OCI-LY1 (cell line): ENCODE measurements around the gene KIF2B.

ENCODE experiments used
- H2AFZ ChIP-seq: fragments of 200-600 bp; sonication (generic), shearing (Covaris generic); 2 replicates; pipeline ENCODE4 v1.6.0; 2014; ENCODE audit warnings: antibody characterized with exemption, mild to moderate bottlenecking, low read length
- H3F3A ChIP-seq: fragments of 200-600 bp; sonication (generic), shearing (Covaris generic); 2 replicates; pipeline ENCODE4 v1.6.0; 2014; ENCODE audit warnings: mild to moderate bottlenecking, antibody characterized with exemption, low read length, moderate library complexity; ENCODE audit not compliant: insufficient read depth
- H3K27ac ChIP-seq: fragments of 200-600 bp; sonication (generic); 2 replicates; pipeline ENCODE4 v1.5.1; 2014; ENCODE audit warnings: low read length, mixed run types, mild to moderate bottlenecking, low read depth; ENCODE audit not compliant: poor library complexity, severe bottlenecking
- H3K27me3 ChIP-seq: fragments of 200-600 bp; sonication (generic); 2 replicates; pipeline ENCODE4 v1.6.0; 2014; ENCODE audit warnings: antibody characterized with exemption, mild to moderate bottlenecking, low read length, moderate library complexity; ENCODE audit not compliant: insufficient read depth
- H3K36me3 ChIP-seq: fragments of 200-600 bp; sonication (generic); 2 replicates; pipeline ENCODE4 v1.6.1; 2014; ENCODE audit warnings: mild to moderate bottlenecking, antibody characterized with exemption, low read length, moderate library complexity, mixed read lengths; ENCODE audit not compliant: insufficient read depth
- H3K4me1 ChIP-seq: fragments of 200-600 bp; sonication (generic); 2 replicates; pipeline ENCODE4 v1.5.1; 2014; ENCODE audit warnings: mild to moderate bottlenecking, low read length, moderate library complexity; ENCODE audit not compliant: insufficient read depth, severe bottlenecking
- H3K4me2 ChIP-seq: fragments of 200-600 bp; sonication (generic), shearing (Covaris generic); 2 replicates; pipeline ENCODE4 v1.6.1; 2014; ENCODE audit warnings: low read length
- H3K4me3 ChIP-seq: fragments of 200-600 bp; sonication (generic); 2 replicates; pipeline ENCODE4 v1.5.1; 2014; ENCODE audit warnings: low read length, low read depth, mild to moderate bottlenecking, mixed read lengths; ENCODE audit not compliant: poor library complexity, severe bottlenecking
- H3K79me2 ChIP-seq: fragments of 200-600 bp; shearing (Covaris generic); 2 replicates; pipeline ENCODE4 v1.6.1; 2016; ENCODE audit warnings: mixed run types, low read length, mixed read lengths; ENCODE audit not compliant: insufficient read depth
- H3K9ac ChIP-seq: fragments of 200-600 bp; sonication (generic), shearing (Covaris generic); 2 replicates; pipeline ENCODE4 v1.6.1; 2014; ENCODE audit warnings: mild to moderate bottlenecking, low read length, mixed read lengths
- H3K9me2 ChIP-seq: fragments of 200-600 bp; sonication (generic), shearing (Covaris generic); 2 replicates; pipeline ENCODE4 v1.6.1; 2014; ENCODE audit warnings: low read depth, mild to moderate bottlenecking, low read length, mixed read lengths
- H3K9me3 ChIP-seq: fragments of 200-600 bp; shearing (Covaris generic); 2 replicates; pipeline ENCODE4 v1.6.1; 2014; ENCODE audit warnings: low read length, mixed read lengths
- H4K20me1 ChIP-seq: fragments of 200-600 bp; sonication (generic), shearing (Covaris generic); 2 replicates; pipeline ENCODE4 v1.6.0; 2016; ENCODE audit warnings: mild to moderate bottlenecking, low read length; ENCODE audit not compliant: insufficient read depth
- EZH2 ChIP-seq: fragments of 200-600 bp; sonication (generic), shearing (Covaris generic); IDR thresholded peaks from 2 replicates; pipeline ENCODE4 v1.8.0; 2017; ENCODE audit warnings: borderline replicate concordance, mixed run types, mild to moderate bottlenecking, antibody characterized with exemption, low read length, moderate library complexity, mixed read lengths
- TF ChIP-seq, protein P1 (sequence below): fragments of 200-600 bp; sonication (generic), shearing (Covaris generic); IDR thresholded peaks from 2 replicates; pipeline ENCODE4 v1.5.1; 2017; ENCODE audit warnings: mild to moderate bottlenecking, antibody characterized with exemption, low read length, moderate library complexity, mixed read lengths

The KIF2B gene

DNA sequence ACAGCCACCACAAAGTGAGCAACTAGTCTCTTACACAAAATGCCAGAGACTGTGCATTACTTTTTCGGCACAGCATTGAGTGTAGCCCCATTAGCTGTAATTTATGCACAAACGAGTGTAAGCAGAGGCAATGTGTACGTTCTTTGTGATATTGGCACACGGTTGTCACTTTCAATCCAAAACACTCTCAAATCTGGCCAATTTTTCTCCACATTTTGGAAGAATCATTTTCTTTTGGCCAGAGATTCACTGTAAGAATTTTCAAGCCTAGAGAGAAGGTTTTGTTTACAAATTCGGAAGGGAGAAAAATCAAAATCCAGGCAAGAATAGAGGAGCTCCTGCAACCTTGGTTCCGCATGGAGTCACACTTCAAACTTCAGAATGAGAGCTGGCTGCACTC is 15.4 kb upstream of the KIF2B start:
- no peaks in the 10 kb centered on the region for H3K36me3 ChIP-seq
- H3K4me1 ChIP-seq, result no peaks in the 10 kb centered on the region
- TF ChIP-seq EZH2, result no peak
- TF ChIP-seq, protein P1, sequence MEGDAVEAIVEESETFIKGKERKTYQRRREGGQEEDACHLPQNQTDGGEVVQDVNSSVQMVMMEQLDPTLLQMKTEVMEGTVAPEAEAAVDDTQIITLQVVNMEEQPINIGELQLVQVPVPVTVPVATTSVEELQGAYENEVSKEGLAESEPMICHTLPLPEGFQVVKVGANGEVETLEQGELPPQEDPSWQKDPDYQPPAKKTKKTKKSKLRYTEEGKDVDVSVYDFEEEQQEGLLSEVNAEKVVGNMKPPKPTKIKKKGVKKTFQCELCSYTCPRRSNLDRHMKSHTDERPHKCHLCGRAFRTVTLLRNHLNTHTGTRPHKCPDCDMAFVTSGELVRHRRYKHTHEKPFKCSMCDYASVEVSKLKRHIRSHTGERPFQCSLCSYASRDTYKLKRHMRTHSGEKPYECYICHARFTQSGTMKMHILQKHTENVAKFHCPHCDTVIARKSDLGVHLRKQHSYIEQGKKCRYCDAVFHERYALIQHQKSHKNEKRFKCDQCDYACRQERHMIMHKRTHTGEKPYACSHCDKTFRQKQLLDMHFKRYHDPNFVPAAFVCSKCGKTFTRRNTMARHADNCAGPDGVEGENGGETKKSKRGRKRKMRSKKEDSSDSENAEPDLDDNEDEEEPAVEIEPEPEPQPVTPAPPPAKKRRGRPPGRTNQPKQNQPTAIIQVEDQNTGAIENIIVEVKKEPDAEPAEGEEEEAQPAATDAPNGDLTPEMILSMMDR, result no peak
- no peaks in the 10 kb centered on the region for H3F3A ChIP-seq
- no peak overlapping the region for H3K9ac ChIP-seq
- no peaks in the 10 kb centered on the region for H3K27me3 ChIP-seq
- H3K4me3 ChIP-seq, result no peak overlapping the region
- no peaks in the 10 kb centered on the region for H3K9me2 ChIP-seq
- H3K79me2 ChIP-seq, result no peaks in the 10 kb centered on the region
- H3K4me2 ChIP-seq, result no peak overlapping the region
- no peaks in the 10 kb centered on the region for H3K9me3 ChIP-seq
- no peak overlapping the region for H2AFZ ChIP-seq
- no peaks in the 10 kb centered on the region for H4K20me1 ChIP-seq
- H3K27ac ChIP-seq, result no peak overlapping the region

DNA sequence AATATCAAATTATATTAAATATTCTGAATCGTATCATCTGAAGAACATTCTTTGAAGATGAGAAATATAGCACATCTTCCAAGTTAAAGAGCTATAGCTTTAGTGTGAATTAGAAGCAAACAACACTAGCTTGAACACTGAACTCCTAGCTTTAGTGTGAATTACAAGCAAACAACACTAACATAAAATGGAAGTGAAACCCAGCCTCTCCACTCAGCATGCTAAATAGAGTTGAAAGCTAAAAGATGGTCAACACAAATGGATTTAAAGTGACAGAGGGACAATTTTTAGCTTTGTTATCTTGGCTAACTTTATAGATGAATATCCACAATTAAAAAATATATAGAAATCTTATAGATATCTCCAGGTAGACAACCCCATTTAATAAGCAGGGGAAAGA is 4.5 kb upstream of the KIF2B start:
- Histone ChIP-seq H3F3A (no peaks in the 10 kb centered on the region), H3K4me3 (no peak overlapping the region), H2AFZ (no peak overlapping the region), H3K4me1 (no peaks in the 10 kb centered on the region), H3K27ac (no peak overlapping the region), H3K9ac (no peak overlapping the region), H3K4me2 (no peak overlapping the region), H3K36me3 (no peaks in the 10 kb centered on the region), H3K79me2 (no peaks in the 10 kb centered on the region), H3K9me3 (no peaks in the 10 kb centered on the region), H3K27me3 (no peaks in the 10 kb centered on the region), H4K20me1 (no peaks in the 10 kb centered on the region), H3K9me2 (no peaks in the 10 kb centered on the region)
- TF ChIP-seq EZH2, result no peak
- TF ChIP-seq, protein P1, result no peak

DNA sequence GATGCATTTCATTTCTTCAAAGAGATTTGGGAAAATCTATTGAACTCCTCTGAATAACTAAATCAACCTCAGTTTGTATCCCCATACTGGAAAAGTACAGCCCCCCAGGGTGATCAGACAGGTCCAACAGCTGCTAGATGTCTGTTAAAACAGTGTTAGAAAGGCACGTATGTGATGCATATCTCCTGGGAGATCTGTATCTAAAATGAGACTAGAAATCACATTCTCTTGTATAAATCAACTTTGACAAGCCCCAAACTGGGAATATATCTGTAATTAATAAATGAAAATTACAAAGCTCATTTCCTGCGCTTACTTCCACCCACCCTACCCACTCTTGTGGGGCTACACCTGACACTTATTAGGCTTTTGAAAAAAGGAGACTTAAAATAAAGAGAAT is 3.8 kb upstream of the KIF2B start:
- H3K27ac ChIP-seq, result no peak overlapping the region
- H3K9ac ChIP-seq, result no peak overlapping the region
- H3K4me2 ChIP-seq, result no peak overlapping the region
- no peaks in the 10 kb centered on the region for H4K20me1 ChIP-seq
- no peak for TF ChIP-seq EZH2
- TF ChIP-seq, protein P1, result no peak
- H3K9me2 ChIP-seq, result no peaks in the 10 kb centered on the region
- no peaks in the 10 kb centered on the region for H3F3A ChIP-seq
- H3K79me2 ChIP-seq, result no peaks in the 10 kb centered on the region
- H3K4me3 ChIP-seq, result no peak overlapping the region
- no peaks in the 10 kb centered on the region for H3K4me1 ChIP-seq
- no peaks in the 10 kb centered on the region for H3K27me3 ChIP-seq
- H3K9me3 ChIP-seq, result no peaks in the 10 kb centered on the region
- H2AFZ ChIP-seq, result no peak overlapping the region
- no peaks in the 10 kb centered on the region for H3K36me3 ChIP-seq
